Jurkat, Clone E6-1 (cell line): ENCODE measurements around the gene CAMK4.
A peak's percentile ranks its signal among the peaks of the same experiment; 100 is the strongest.
"Not testable (repeated sequence)": the region's sequence is repeated elsewhere in the genome, so short reads cannot be mapped to it uniquely, and the experiment has no call there.

ENCODE experiments used
- DNase-seq: peaks from one replicate; pipeline ENCODE4 v3.0.0-alpha.2; 2011; ENCODE audit warnings: low read depth, low spot score
- H3K4me3 ChIP-seq: 2 replicates; pipeline ENCODE4 v1.5.1; 2011; ENCODE audit warnings: mild to moderate bottlenecking, low read length, control low read depth, moderate library complexity

Gene CAMK4

GRCh38 chr5:111401906-111402305 lies 177.7 kb downstream of the CAMK4 start:
- no peak overlapping the region for H3K4me3 ChIP-seq
- DNase-seq, result no peak

- no peak overlapping the region for H3K4me3 ChIP-seq
- no peak for DNase-seq
Observed at GRCh38 chr5:111404270-111404769, 180.1 kb downstream of the CAMK4 start.

- DNase-seq, result no peak
- H3K4me3 ChIP-seq, result no peak overlapping the region
Observed at GRCh38 chr5:111407562-111407961, 183.4 kb downstream of the CAMK4 start.

GRCh38 chr5:111408817-111409216 lies 184.6 kb downstream of the CAMK4 start:
- no peak overlapping the region for H3K4me3 ChIP-seq
- no peak for DNase-seq

- not testable (repeated sequence) for H3K4me3 ChIP-seq, DNase-seq
Observed at GRCh38 chr5:111409266-111409665, 185.1 kb downstream of the CAMK4 start.

- DNase-seq, H3K4me3 ChIP-seq: not testable (repeated sequence)
Observed at GRCh38 chr5:111410067-111410466, 185.9 kb downstream of the CAMK4 start.

- DNase-seq, result no peak
Observed at GRCh38 chr5:111411301-111411700, 187.1 kb downstream of the CAMK4 start.

GRCh38 chr5:111412593-111412992 lies 188.4 kb downstream of the CAMK4 start:
- DNase-seq, result no peak
- no peak overlapping the region for H3K4me3 ChIP-seq

More at GRCh38 chr5:111411301-111411700, 187.1 kb downstream of the CAMK4 start:
- no peak overlapping the region for H3K4me3 ChIP-seq

GRCh38 chr5:111415053-111415452 lies 190.9 kb downstream of the CAMK4 start:
- no peak overlapping the region for H3K4me3 ChIP-seq
- no peak for DNase-seq

GRCh38 chr5:111422245-111422644 lies 198.1 kb downstream of the CAMK4 start:
- no peak overlapping the region for H3K4me3 ChIP-seq
- no peak for DNase-seq

- no peak overlapping the region for H3K4me3 ChIP-seq
- DNase-seq, result no peak
Observed at GRCh38 chr5:111422747-111423720, 198.8 kb downstream of the CAMK4 start.

GRCh38 chr5:111425205-111425604 lies 201.0 kb downstream of the CAMK4 start:
- peak; percentile 7 for DNase-seq
- no peak overlapping the region for H3K4me3 ChIP-seq

- H3K4me3 ChIP-seq, result no peak overlapping the region
- DNase-seq, result no peak
Observed at GRCh38 chr5:111427762-111428161, 203.6 kb downstream of the CAMK4 start.

- DNase-seq, result no peak
- no peak overlapping the region for H3K4me3 ChIP-seq
Observed at GRCh38 chr5:111432883-111433536, 208.8 kb downstream of the CAMK4 start.

GRCh38 chr5:111434800-111435199 lies 210.6 kb downstream of the CAMK4 start:
- H3K4me3 ChIP-seq, result no peak overlapping the region
- DNase-seq, result no peak

GRCh38 chr5:111439473-111440075 lies 215.4 kb downstream of the CAMK4 start:
- no peak for DNase-seq
- no peak overlapping the region for H3K4me3 ChIP-seq

GRCh38 chr5:111447099-111447498 lies 222.9 kb downstream of the CAMK4 start:
- DNase-seq, result no peak
- no peak overlapping the region for H3K4me3 ChIP-seq

- peak; percentile 82 for DNase-seq
- H3K4me3 ChIP-seq, result no peak overlapping the region
Observed at GRCh38 chr5:111447822-111448221, 223.6 kb downstream of the CAMK4 start.

GRCh38 chr5:111453295-111453694 lies 229.1 kb downstream of the CAMK4 start:
- H3K4me3 ChIP-seq, result no peak overlapping the region

GRCh38 chr5:111453747-111454146 lies 229.6 kb downstream of the CAMK4 start:
- no peak overlapping the region for H3K4me3 ChIP-seq
- DNase-seq, result no peak

More at GRCh38 chr5:111453295-111453694, 229.1 kb downstream of the CAMK4 start:
- no peak for DNase-seq
